Neural cell (in vitro differentiated cells): ENCODE data around the gene CCDC87. TPM values are rescaled to one million over a fixed set of nuclear protein-coding genes. Genes with fewer than 3 reads are reported as not detected.

ENCODE experiments used
- H2AFZ ChIP-seq: fragments of 200-600, 300-800 bp; sonication (generic), shearing (Covaris generic); 2 replicates; pipeline ENCODE4 v1.6.0; 2014; ENCODE audit warnings: low read depth, mild to moderate bottlenecking, antibody characterized with exemption, low read length, moderate library complexity
- H3F3A ChIP-seq: fragments of 200-600 bp; shearing (Covaris generic); 2 replicates; pipeline ENCODE4 v1.6.1; 2016; ENCODE audit warnings: mild to moderate bottlenecking, moderate library complexity, mixed read lengths, antibody characterized with exemption, low read length; ENCODE audit not compliant: insufficient read depth, poor library complexity, severe bottlenecking
- H3K27ac ChIP-seq: fragments of 200-600, 300-800 bp; sonication (generic), shearing (Covaris generic); 2 replicates; pipeline ENCODE4 v1.5.1; 2014; ENCODE audit warnings: mild to moderate bottlenecking, low read length, moderate library complexity
- H3K27me3 ChIP-seq: fragments of 300-800, 200-600 bp; sonication (generic), shearing (Covaris generic); 2 replicates; pipeline ENCODE4 v1.6.0; 2014; ENCODE audit warnings: mild to moderate bottlenecking, low read depth, low read length, moderate library complexity; ENCODE audit not compliant: insufficient read depth
- H3K36me3 ChIP-seq: fragments of 300-800, 200-600 bp; sonication (generic), shearing (Covaris generic); 2 replicates; pipeline ENCODE4 v1.5.1; 2014; ENCODE audit warnings: mild to moderate bottlenecking, antibody characterized with exemption, low read length, moderate library complexity; ENCODE audit not compliant: insufficient read depth
- H3K4me2 ChIP-seq: fragments of 300-800, 200-600 bp; sonication (generic), shearing (Covaris generic); 2 replicates; pipeline ENCODE4 v1.6.0; 2014; ENCODE audit warnings: mild to moderate bottlenecking, low read length
- H3K4me3 ChIP-seq: fragments of 300-800, 200-600 bp; sonication (generic), shearing (Covaris generic); 2 replicates; pipeline ENCODE4 v1.5.1; 2014; ENCODE audit warnings: mild to moderate bottlenecking, low read length, moderate library complexity
- H3K79me2 ChIP-seq: fragments of 200-600 bp; shearing (Covaris generic); replicated peaks from 2 replicates; pipeline ENCODE4 v1.6.0; 2014; ENCODE audit warnings: mild to moderate bottlenecking, low read length, moderate library complexity; ENCODE audit not compliant: insufficient read depth
- H3K9ac ChIP-seq: fragments of 300-800, 200-600 bp; sonication (generic), shearing (Covaris generic); 2 replicates; pipeline ENCODE4 v1.6.1; 2016; ENCODE audit warnings: mild to moderate bottlenecking, low read length, mixed read lengths
- H3K9me2 ChIP-seq: fragments of 200-600 bp; shearing (Covaris generic); 2 replicates; pipeline ENCODE4 v1.6.1; 2016; ENCODE audit warnings: mild to moderate bottlenecking, low read length, mixed read lengths; ENCODE audit not compliant: insufficient read depth
- H3K9me3 ChIP-seq: fragments of 200-600, 300-800 bp; sonication (generic), shearing (Covaris generic); 2 replicates; pipeline ENCODE4 v1.6.1; 2016; ENCODE audit warnings: mild to moderate bottlenecking, mixed run types, low read length, moderate library complexity, mixed read lengths
- H4K20me1 ChIP-seq: fragments of 200-600 bp; shearing (Covaris generic); 2 replicates; pipeline ENCODE4 v1.6.1; 2016; ENCODE audit warnings: mild to moderate bottlenecking, mixed run types; ENCODE audit not compliant: insufficient read depth
- CTCF ChIP-seq: fragments of 450-650 bp; IDR thresholded peaks from 2 replicates; pipeline ENCODE4 v1.5.1; 2014; ENCODE audit warnings: antibody characterized with exemption, mild to moderate bottlenecking, moderate library complexity; ENCODE audit not compliant: poor library complexity, severe bottlenecking
- EP300 ChIP-seq: fragments of 450-650 bp; conservative IDR thresholded peaks from 2 replicates; pipeline ENCODE4 v1.6.1; 2014; ENCODE audit warnings: antibody characterized with exemption, mild to moderate bottlenecking, moderate library complexity; ENCODE audit not compliant: poor library complexity, severe bottlenecking
- EZH2 ChIP-seq: fragments of 200-600, 300-800 bp; shearing (Covaris generic), sonication (generic); IDR thresholded peaks from 2 replicates; pipeline ENCODE4 v1.6.1; 2014; ENCODE audit warnings: antibody characterized with exemption, low read length, borderline replicate concordance, mild to moderate bottlenecking; ENCODE audit not compliant: insufficient read depth, poor library complexity, severe bottlenecking
- MXI1 ChIP-seq: fragments of 450-650 bp; conservative IDR thresholded peaks from 2 replicates; pipeline ENCODE4 v1.6.1; 2014; ENCODE audit warnings: antibody characterized with exemption, mild to moderate bottlenecking; ENCODE audit not compliant: poor library complexity, severe bottlenecking
- POLR2AphosphoS5 ChIP-seq: IDR thresholded peaks from 2 replicates; pipeline ENCODE4 v1.6.1; 2012
- RAD21 ChIP-seq: fragments of 450-650 bp; conservative IDR thresholded peaks from 2 replicates; pipeline ENCODE4 v1.6.1; 2014; ENCODE audit warnings: antibody characterized with exemption, mild to moderate bottlenecking, moderate library complexity
- REST ChIP-seq: IDR thresholded peaks from 2 replicates; pipeline ENCODE4 v1.6.1; 2012; ENCODE audit warnings: borderline replicate concordance
- SMC3 ChIP-seq: fragments of 450-650 bp; conservative IDR thresholded peaks from 2 replicates; pipeline ENCODE4 v1.6.1; 2014; ENCODE audit warnings: antibody characterized with exemption, mild to moderate bottlenecking, moderate library complexity; ENCODE audit not compliant: poor library complexity
- TAF1 ChIP-seq: IDR thresholded peaks from 2 replicates; pipeline ENCODE4 v1.6.1; 2012; ENCODE audit warnings: low read depth
- polyA plus RNA-seq: library from polyadenylated mRNA; depleted of rRNA; stranded (reverse); fragments of >200 nt; gene quantifications from 2 replicates; pipeline ENCODE4 v1.2.3, GENCODE V29; 2014

CCDC87 gene
- polyA plus RNA-seq, 1 donor from 2014 or later: not detected

- H3K4me2 ChIP-seq: no peak overlapping the region
- TF ChIP-seq SMC3 (no peak), EZH2 (no peak), CTCF (no peak)
- H3K27ac ChIP-seq: no peak overlapping the region
- no peaks in the 10 kb centered on the region for H3K9me3 ChIP-seq
- H3K79me2 ChIP-seq: no peaks in the 10 kb centered on the region
- H3K9me2 ChIP-seq: no peaks in the 10 kb centered on the region
- no peaks in the 10 kb centered on the region for H4K20me1 ChIP-seq
- no peak overlapping the region for H3K4me3 ChIP-seq
- no peaks in the 10 kb centered on the region for H3K36me3 ChIP-seq
- no peaks in the 10 kb centered on the region for H3K27me3 ChIP-seq
- H2AFZ ChIP-seq: no peak overlapping the region
- no peaks in the 10 kb centered on the region for H3F3A ChIP-seq
- H3K9ac ChIP-seq: no peak overlapping the region
These were observed 29.8 kb downstream of the CCDC87 start for GRCh38 chr11:66562907-66563583.

- no peaks in the 10 kb centered on the region for H3K9me3 ChIP-seq
These were observed 30.6 kb downstream of the CCDC87 start for GRCh38 chr11:66562275-66562674.

GRCh38 chr11:66561975-66562248, 31.0 kb downstream of the CCDC87 start:
- no peak overlapping the region for H3K4me3 ChIP-seq
- H3K9me3 ChIP-seq: no peaks in the 10 kb centered on the region
- no peak overlapping the region for H3K4me2 ChIP-seq
- H3F3A ChIP-seq: no peaks in the 10 kb centered on the region
- H3K36me3 ChIP-seq: no peaks in the 10 kb centered on the region
- H3K9ac ChIP-seq: no peak overlapping the region
- no peaks in the 10 kb centered on the region for H4K20me1 ChIP-seq
- no peaks in the 10 kb centered on the region for H3K27me3 ChIP-seq
- H3K79me2 ChIP-seq: no peaks in the 10 kb centered on the region
- no peak overlapping the region for H3K27ac ChIP-seq
- no peak overlapping the region for H2AFZ ChIP-seq
- H3K9me2 ChIP-seq: no peaks in the 10 kb centered on the region
- TF ChIP-seq TAF1 (no peak), POLR2AphosphoS5 (no peak), EP300 (no peak), SMC3 (no peak), REST (no peak), EZH2 (no peak), CTCF (no peak)

More at GRCh38 chr11:66562275-66562674, 30.6 kb downstream of the CCDC87 start:
- TF ChIP-seq SMC3 (no peak), RAD21 (no peak), EP300 (no peak), TAF1 (no peak), MXI1 (no peak), CTCF (no peak)
- H3K79me2 ChIP-seq: no peaks in the 10 kb centered on the region
- no peaks in the 10 kb centered on the region for H3F3A ChIP-seq
- no peaks in the 10 kb centered on the region for H3K9me2 ChIP-seq
- H3K27me3 ChIP-seq: no peaks in the 10 kb centered on the region
- H3K4me2 ChIP-seq: no peak overlapping the region
- H3K4me3 ChIP-seq: no peak overlapping the region
- H4K20me1 ChIP-seq: no peaks in the 10 kb centered on the region
- H3K9ac ChIP-seq: no peak overlapping the region
- H2AFZ ChIP-seq: no peak overlapping the region
- no peak overlapping the region for H3K27ac ChIP-seq
- no peaks in the 10 kb centered on the region for H3K36me3 ChIP-seq
